ENCODE measurements around the gene STON2.
A peak's percentile ranks its signal among the peaks of the same experiment; 100 is the strongest.

The STON2 gene

DNA sequence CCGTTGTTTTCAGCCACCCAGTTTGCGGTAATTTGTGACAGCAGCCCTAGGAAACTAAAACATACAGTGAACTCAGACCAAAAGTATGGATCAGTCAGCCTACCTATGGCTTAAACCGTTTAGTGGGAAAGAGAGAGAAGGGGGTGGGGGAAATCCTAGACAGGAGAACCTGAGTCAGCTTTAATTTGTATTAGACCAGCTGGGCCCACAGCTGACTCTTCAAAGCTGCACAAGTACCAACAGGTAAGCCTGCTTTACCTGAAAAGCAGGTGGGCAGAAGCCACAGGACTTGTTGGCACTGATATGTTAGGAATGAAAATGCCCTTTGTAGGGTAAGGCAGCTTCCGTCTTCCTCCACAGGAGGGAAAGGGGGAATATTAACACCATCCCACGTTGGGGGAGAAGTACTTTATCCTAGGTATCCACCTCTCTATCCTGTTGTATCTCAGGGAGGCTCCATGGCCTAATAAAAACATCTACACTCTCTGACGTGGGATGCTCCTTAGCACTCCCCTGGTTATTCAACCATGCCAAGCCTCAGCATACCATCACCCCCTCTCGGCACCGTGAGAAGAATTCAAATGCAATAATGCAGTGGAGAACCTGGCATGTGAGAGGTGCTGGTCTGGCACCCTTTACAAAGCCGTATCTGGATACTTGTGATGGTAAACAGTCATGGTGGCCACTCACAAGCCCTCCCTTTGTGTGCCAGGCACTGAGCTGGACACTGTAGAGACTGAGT is 70.3 kb downstream of the STON2 start:
- no peak for DNase-seq

DNA sequence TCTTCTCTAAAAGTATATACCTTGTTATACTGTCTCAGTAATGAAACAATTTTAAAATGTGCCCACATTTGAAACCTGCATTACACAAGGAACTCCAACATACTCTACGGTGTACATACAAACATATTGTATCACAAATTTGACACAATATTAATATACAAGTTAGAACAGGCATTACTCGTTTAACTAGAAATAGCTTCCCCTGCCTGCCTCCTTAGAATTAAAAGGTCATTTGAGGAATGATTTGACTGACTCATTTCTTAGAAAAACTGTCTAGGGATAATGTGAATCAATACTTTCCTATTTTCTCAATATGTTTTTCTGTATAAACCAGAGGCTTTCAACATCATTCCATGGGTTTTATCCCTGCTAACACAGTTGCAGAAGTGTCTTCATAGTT is 73.7 kb downstream of the STON2 start:
- no peak for DNase-seq

DNA sequence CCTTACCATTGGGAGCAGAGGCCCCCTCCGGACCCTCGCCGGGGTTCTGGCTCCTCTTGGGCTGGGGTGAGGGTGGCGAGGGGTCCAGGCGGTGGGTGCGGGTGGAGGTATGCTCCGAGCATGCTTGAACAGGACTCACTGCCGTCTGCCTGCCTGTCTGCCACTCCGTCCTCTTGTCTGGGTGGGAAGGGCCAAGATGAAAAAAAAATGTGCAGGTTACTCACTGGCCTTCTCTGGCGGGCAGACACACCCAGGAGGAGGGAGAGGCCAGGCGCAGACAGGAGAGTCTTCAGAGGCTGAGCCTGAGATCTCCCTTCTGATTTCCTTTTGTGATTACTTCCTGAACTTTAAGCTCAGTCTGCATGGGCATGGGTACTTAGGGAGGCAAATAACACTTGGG is 76.1 kb downstream of the STON2 start:
- DNase-seq: no peak

DNA sequence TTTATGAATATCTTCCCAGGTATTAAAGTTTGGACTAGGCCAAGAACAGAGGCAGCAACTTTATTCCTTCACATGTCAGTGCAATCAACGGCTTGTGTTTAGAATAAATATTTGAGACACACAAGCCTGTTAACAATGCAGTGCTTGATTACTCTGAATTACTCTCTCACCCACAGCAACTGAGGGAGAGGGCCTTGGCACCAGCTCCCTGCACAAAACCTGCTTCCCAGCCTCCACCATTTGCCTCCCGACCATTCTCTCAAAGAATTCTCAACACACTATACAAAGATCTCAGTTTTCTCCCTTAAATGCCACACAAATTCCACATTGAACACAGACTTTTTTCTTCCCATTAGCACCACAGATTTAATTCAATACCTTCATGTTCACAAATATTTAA is 77.0 kb downstream of the STON2 start:
- no peak for DNase-seq

DNA sequence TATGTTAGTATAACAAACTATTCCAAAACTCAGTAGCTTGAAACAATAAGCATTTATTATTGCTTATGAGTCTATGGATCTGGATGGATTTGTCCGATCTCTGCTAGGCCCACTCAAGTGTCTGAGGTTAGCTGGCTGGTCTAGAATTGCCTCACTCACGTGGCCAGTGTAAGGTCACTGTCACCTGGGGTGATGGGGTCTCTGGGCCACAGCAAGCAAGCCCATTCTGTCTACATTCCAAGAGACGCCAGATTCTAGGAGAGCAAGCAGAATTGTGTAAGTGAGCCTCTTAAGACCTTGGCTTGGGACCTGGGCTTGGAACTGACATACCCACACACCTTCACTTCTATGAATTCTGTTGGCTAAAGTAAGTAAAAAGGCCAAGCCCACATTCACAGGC is 80.2 kb downstream of the STON2 start:
- no peak for DNase-seq

DNA sequence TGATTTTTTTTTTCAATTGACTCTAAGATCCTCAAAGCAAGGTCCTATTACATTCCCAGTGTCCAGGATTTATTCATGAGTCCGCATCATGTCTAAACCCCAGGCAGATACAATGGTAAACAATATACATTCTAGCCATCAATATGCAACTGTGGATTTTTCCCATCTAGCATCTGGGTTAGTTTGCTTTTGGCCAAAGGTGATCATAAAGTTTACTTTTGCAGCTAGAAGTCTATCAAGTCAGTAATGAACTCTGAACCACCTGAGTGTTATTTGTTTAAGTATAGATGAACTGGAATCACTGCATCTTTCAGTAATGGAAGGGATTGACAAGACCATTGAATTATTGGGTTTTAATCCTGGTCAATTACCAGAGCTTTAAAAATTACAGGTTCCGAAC is 80.8 kb downstream of the STON2 start:
- DNase-seq: no peak

DNA sequence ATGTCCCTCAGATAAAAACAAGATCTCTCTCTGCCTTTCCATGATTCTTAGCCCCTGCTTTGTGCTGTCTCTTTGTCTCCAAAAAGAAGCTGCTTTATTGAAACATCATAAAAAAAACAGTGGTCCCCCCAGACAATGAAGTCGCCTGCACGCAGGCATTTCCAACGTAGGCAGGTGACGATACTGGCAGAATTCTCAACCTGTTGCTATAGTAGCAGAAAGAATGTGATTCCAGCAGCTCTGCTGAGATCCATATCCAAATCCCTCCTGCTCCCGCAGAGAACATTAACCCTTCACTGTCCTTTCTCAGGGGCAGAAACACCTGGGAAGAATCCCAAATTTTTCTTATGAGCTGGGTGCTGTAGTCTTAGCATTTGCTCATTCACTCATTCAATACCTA is 84.8 kb downstream of the STON2 start:
- DNase-seq: no peak

DNA sequence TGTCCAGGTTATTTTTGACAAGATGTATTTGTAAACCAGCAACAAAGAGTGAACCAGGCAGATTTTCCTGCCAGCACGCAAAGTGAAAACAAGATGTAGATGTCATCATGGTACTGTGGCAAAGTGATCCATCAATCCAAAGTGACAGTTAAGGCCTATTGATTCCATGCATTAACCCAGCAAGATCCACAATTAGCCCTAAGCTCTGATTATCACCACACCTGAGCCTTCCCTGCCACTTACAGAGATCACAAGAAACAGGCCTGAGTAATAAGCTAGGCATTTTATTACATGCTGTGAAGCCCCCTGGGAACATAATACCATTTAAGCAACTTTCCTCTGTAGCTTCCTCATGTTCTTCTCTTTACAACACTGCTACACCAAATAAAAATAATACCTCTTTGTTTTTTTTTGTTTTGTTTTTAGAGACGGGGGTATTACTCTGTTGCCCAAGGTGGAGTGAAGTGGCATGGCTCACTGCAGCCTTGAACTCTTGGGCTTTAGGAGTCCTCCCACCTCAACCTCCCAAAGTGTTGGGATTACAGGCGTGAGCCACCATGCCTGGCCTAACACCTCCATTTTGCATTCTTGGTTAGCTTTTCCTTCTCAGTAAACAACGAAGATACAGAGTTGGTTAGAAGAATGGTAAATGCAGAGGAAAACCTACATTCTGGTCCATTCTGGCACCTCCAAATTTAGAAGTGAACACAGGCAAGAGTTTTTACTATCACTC is 85.5 kb downstream of the STON2 start:
- DNase-seq: no peak

DNA sequence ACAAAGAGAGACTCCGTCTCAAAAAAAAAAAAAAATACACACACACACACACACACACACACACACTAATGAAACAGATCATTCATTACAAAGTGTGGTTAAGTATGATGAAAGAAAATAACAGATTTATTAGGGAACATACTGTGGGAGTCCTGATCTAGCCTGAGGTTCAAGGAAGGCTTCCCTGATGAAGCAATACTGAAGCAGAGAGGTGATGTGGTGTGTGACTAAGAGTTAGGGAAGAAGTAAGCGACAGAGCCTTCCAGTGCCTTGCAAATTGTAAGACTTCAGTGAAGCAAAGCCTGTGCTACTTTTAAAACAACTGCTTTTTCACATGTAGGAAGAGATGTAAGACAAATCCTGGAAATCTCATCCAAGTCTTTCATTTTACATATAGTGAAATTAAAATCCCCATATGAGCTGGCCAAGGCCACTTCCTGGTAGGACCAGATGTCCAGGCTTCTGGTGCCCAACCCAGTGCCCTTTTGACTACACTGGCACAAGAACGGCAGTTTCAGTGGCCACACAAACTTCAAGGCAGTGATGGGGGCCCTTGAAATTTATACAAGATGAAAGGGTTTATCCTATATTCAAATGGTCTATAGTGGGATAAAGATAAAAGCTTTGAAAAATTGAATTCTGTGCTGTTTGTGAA is 86.2 kb downstream of the STON2 start:
- no peak for DNase-seq

DNA sequence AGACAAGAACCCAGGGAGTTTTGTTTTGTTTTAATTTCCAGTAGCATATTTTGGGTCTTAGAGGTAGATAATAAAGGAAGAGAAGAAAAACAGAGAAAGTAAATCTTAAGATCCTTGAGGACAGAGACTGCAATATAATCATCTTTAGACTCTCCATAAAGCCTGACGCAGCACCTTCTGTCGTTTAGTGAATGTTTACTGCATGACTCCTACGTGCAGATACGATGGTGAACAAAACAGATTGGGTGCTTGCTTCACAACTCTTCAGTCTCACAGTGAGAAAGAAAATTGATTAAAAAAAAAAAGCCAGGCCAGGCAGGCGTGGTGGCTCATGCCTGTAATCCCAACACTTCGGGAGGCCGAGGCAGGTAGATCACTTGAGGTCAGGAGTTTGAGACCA is 86.9 kb downstream of the STON2 start:
- DNase-seq: no peak

DNA sequence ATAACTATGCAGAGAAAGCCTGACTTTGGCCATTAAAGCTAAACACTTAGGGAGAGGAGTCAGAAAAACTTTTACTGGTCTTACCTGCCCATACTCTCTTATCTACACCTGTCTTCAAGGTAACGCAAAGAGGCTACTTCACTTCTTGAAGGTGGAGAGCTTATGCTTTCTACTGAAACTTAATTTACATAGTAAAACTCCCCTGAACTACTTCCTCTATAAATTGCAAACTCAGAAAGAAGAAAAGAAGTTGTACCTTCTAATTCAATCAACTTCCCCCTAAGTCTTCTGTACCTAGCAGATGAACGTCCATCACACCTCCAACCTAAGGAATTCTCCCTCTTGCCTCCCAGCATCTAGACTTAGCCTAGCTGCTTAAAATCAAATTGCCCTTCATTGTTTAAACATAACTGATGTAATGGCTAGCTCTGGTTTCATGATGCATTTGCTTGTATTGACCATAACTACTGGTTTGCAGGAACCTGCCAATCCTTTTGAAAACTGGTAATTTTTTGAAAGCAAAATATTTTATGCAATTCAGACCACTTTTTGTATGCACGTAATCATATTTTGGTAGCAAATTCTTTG is 87.7 kb downstream of the STON2 start:
- no peak for DNase-seq

DNA sequence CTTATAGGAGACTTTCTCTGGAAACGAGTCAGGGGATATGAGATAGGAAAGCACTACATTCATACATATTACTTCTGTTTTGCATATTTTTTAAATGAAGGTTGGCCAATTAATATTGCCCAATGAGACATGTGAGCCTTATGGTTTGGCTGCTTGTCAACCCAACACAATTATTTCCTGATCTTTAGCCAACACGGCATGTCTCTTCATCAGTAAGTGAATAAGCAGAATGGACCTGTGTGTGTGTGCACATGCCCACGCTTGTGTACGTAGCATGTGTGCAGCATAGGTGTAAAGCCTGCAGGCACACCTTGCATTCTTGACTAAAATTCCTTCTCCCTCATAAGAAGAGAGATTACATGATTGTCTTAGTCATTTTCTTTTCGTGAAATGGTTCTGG is 88.3 kb downstream of the STON2 start:
- no peak for DNase-seq

DNA sequence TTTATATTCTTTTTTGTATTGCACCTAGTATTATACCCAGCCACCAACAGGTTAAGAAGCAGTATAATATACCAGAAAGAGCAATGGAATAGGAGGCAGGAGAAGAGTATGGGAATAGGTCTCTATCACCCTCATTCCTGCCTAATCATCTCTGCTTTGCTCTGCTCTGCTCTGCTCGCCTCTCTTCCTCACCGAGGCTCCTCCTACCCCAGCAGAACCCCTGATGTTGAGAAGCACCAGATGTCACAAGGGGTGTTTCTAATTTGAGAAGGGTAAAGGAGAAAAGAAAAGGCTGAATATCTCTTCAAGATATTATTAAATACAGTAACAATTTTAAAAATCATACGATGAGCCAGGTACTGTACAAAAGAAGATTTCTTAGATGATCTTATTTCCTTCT is 89.0 kb downstream of the STON2 start:
- no peak for DNase-seq

DNA sequence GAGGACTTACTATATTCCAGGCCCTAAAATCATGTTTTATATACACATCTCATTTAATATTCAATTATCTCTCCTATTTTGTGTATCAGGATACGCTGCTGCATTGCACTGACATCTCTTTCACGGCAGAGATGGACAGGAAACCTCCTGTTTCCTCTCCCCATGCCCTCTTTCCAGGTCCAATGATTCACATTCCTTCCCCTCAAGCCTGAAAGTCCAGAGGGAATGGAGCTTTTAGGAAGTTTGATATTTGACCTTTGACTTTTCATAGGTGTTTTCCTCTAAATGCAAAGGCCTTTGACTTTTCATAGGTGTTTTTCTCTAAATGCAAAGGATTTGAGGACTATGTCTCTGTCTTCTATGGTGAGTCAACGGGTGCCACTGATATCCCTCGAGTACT is 89.5 kb downstream of the STON2 start:
- DNase-seq: no peak

DNA sequence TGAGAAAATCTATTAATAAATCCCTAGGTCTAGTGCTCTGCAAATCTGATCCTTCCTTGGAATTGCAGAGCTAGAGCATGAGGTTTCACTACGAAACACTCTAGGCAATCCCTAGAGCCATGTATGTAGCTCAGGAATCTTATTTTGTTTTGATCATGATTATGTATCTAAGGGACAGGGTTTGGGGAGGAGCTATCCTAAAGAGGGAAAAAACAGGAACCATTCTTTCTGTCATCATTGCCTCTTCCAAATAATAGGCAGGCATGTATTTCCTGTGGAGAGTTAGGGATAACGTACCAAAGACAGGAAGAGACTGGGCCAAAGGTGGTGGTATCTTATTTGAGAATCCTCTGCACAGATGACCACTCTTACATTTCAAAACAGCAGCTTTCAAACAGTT is 90.6 kb downstream of the STON2 start:
- DNase-seq: no peak

DNA sequence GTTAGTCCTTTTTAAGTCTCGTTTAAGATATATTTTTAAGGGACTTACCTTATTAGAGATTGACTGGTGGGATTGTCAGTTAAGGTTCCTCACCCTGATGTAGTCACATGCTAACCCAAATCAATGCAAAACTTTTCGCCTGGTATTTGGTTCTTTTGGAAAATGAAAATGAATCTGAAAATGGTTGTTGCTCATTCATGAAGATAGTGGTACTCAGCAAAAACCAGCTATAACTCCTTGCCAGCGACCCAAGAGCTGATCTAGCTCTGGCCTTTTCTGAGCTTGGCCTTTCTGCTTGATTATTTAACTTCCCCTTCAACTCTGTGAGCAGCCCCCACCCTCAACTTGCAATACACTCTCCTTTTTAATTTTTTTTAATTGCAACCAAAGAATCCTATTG is 94.4 kb downstream of the STON2 start:
- DNase-seq: no peak

DNA sequence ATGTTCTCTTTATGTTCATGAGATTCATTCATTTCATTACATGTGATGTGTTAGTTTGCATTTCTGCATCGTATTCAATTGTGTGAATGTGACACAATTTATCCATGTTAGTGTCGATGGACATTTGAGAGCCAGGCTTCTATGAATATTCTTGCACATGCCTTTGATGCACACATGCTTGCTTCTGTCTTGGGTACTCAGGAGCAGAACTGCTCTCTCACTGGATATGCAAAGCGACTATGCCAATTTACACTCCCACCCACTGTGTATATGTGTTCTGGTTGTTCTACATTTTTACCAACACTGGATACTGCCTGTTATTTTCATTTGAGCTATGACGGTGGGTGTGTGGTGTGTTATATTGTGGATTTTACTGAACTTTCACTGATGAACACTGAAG is 95.1 kb downstream of the STON2 start:
- DNase-seq: no peak

DNA sequence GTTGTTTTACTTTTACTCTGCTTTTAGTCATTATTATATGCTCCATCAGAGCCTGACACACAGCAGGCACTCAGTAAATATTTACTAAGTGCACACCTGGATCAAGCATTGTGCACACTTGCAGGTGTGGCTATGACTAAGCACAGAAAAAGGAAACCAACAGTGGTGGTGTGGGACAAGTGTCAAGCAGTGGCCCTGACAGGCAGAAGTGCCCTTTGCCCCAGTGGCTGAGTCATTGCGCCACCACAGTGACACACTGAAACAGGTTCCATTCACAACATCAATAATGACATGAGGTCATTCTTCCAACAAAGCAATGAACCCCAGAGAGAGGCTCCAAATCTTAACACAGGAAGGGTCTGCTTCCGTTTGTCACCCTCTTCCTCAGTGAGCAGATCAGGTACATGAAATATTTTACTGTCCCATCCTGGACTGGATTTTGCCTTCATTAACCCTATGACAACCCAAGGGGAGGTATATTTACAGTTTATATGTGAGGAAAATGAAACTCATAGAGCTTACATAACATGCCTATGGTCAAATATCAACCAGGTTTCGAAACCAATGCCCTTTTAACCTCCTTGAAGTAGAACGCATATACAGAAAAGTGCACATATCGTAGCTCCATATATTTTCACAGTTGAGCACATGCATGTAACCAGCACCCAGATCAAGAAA is 96.7 kb downstream of the STON2 start:
- peak; percentile 73 for DNase-seq

DNA sequence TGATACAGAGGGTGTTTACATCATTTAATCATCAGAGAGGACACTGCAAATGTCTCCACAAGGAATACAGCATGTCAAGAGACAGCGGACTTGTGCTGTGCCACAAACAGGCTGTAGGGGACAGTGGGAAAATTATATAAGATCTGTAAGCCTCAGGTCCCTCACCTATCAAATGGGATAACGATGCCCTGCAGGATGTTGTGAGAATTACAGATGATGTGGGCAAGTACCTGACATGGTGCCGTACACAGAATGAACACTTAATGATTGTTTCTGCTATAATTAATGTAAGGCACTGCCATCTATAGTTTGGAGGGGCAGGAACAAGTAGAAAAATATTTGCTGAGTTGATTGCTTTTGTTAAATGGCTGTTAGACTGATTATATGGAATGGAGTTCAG is 97.5 kb downstream of the STON2 start:
- DNase-seq: no peak

DNA sequence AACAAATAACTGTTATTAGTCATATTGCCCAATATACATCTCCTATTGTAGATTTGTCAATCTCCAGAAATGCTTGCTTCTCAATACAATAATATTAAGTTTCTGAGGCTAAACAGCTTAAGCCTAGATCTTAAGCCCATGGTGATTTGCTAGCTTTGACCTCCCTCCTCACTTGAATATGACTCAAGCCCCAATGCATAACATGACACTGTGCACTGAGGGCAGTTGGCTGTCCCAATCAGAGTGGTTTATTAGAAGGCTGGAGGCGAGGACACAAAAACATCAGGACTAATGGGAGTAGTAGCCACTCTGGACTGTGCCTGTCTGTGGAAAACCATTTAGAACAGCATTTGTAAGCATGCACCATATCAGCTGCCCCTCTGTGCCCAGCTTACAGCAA is 98.3 kb downstream of the STON2 start:
- DNase-seq: no peak

DNA sequence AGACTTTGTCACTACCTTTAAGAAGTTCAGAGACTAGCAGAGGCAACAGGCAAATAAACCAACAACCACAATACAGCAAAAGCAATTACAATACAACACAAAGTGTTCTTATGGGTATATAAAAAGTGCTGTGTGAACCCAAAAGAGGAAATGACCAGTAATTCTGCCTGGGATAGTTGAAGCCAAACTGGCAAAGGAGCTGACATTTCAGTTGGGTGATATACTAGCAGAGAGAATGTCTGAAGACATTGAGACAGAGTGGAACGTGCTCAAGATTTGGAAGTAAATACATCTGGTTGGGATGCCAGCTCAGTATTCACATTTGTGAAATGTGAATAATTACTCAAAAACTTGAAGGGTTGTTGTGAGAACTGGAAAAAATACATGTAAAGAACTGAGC is 98.8 kb downstream of the STON2 start:
- peak; percentile 27 for DNase-seq

DNA sequence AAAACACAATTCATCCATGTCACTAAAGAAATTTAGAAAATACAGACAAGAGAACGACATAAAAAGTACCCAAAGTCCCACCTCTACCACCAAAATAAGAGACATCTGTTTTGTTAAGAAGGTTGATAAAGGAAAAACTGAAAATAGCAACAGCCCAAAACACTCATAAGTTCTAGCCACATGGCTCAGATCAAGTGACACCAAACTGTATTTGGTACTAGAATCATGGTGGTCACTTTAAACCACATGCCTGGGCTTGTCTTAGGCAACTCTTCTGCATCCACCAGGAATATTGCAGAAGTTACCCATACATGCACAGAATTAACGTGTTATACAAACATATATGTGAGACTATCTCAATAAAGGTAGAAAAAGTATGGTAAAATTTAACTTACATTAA is 101.2 kb downstream of the STON2 start:
- peak; percentile 42 for DNase-seq

DNA sequence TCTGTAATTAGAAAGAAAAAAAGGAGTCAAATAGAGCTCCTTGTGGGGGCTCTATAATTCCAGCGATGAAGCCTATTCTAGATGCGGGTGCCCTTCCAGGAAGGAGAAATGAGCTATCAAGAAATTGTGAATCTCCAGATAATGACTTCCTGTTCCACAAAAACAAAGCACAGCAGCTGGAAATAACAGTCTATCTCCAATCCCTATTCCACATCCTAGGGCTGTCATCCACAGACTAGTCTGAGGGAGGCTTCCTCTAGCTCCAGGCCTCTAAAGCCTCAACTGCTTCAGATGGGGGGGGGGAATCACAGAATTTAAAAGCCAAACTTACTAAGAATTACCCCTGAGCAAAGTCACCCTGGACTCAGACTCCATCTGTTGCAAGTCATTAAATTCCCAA is 102.0 kb downstream of the STON2 start:
- DNase-seq: no peak

Measured in OCI-M1 (cell line).